Cardiac fibroblast (primary cell): ENCODE data around the gene SSTR3.

ENCODE experiments used
- DNase-seq, 2 donors: peaks; one replicate each; pipeline versions ENCODE4 v3.0.0 to v3.0.0-alpha.2; 2010; ENCODE audit warnings: low read depth in 2 of 2
- H3K4me3 ChIP-seq, 2 donors: replicated peaks in 1 of 2; 1 replicate in 1 of 2; 2 replicates in 1 of 2; pipeline ENCODE4 v1.5.1; 2011; ENCODE audit warnings: low read depth in 2 of 2, low read length in 2 of 2, mild to moderate bottlenecking in 2 of 2, moderate library complexity in 1 of 2
- CTCF ChIP-seq: IDR thresholded peaks from one replicate; pipeline ENCODE4 v1.5.1; 2011; ENCODE audit warnings: low read depth, mild to moderate bottlenecking, low read length, inconsistent platforms

The SSTR3 gene

GRCh38 chr22:37248251-37248650 is 36.0 kb upstream of the SSTR3 start:
- TF ChIP-seq CTCF: no peak
- H3K4me3 ChIP-seq: no peak overlapping the region
- DNase-seq: no peak

- TF ChIP-seq CTCF: no peak
- DNase-seq: no peak
- no peak overlapping the region for H3K4me3 ChIP-seq
Measured at GRCh38 chr22:37245740-37246139, 33.5 kb upstream of the SSTR3 start.

- no peak overlapping the region for H3K4me3 ChIP-seq
- no peak for DNase-seq
- TF ChIP-seq CTCF: no peak
Measured at GRCh38 chr22:37244922-37245722, 32.8 kb upstream of the SSTR3 start.

GRCh38 chr22:37244114-37244921 is 32.0 kb upstream of the SSTR3 start, which contains the start of gene RAC2:
TSS of gene RAC2 (minus strand) at chr22:37244269. CDS start at chr22:37244148, 121 bp downstream.
- TF ChIP-seq CTCF: no peak
- DNase-seq: peak; percentile 76 to 82
- peak within 1 kb of the TSS; percentile 58 to 71 for H3K4me3 ChIP-seq

GRCh38 chr22:37243402-37244113 is 31.3 kb upstream of the SSTR3 start:
- H3K4me3 ChIP-seq: peak overlapping the region; percentile 58 to 71
- no peak for TF ChIP-seq CTCF
- DNase-seq: no peak

- peak overlapping the region; percentile 5 to 71 for H3K4me3 ChIP-seq
Measured at GRCh38 chr22:37242395-37242918, 30.2 kb upstream of the SSTR3 start.

More at GRCh38 chr22:37242395-37242918, 30.2 kb upstream of the SSTR3 start:
- TF ChIP-seq CTCF: no peak
- DNase-seq: peak; percentile 26 to 61
